Posterior cingulate gyrus (tissue), 11 donors: Measurements from ENCODE around the gene AUH.
A peak's percentile ranks its signal among the peaks of the same experiment; 100 is the strongest.

ENCODE experiments used
- DNase-seq, 10 donors: peaks; one replicate each; pipeline versions ENCODE4 v3.0.0 to v3.0.0-alpha.2; 2020 to 2021; ENCODE audit warnings: mixed read lengths in 3 of 10
- intact Hi-C: fragments of 100-400 bp; cut with DNase I; formaldehyde crosslinking; loops from one replicate; pipeline ENCODE4 v1.15.1; 2023

AUH gene

DNA sequence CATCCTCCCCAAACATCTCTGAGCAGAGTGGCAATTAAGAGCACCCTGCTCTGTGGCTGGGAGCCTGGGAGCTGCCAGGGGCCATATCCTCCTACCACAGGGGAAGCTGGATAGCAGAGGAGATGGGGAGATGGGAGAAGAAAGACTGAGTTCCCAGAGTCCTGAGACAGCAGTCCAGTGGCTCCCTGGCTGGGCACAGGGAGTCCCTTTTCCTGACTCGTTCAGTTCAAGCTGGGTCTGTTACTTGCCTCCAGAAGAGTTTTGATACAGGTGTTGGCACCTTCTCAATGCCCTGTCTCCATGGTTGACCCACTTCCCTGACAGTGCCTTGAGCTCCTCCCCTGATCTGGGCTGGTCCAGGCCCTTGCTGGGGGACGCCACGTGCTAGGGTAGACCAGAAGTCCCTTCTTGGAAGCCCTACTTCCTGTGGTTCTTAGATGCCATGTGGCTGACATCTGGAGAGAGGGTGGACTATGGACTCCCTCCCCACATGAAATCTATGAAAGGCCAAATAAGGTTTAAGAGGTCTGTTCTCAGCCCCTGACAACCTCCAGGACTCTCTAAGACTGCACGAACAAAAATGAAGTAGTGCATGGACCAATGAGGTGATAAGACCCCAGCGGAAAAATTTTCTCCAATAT, 166.2 kb downstream of the AUH start:
- intact Hi-C loops, result loop anchor here (5.0 to 10.0 kb wide), 2 partner anchors 167 to 229 kb away; partner anchors contain the start of genes AUH and NFIL3
- peak in 2 of 10 donors; percentile 39 to 57 for DNase-seq

GRCh38 chr9:91193658-91194391, 167.9 kb downstream of the AUH start:
- intact Hi-C loops, result loop anchor here (10.0 kb wide), 1 partner anchor 231 kb away; the partner anchor contains the start of gene NFIL3

DNA sequence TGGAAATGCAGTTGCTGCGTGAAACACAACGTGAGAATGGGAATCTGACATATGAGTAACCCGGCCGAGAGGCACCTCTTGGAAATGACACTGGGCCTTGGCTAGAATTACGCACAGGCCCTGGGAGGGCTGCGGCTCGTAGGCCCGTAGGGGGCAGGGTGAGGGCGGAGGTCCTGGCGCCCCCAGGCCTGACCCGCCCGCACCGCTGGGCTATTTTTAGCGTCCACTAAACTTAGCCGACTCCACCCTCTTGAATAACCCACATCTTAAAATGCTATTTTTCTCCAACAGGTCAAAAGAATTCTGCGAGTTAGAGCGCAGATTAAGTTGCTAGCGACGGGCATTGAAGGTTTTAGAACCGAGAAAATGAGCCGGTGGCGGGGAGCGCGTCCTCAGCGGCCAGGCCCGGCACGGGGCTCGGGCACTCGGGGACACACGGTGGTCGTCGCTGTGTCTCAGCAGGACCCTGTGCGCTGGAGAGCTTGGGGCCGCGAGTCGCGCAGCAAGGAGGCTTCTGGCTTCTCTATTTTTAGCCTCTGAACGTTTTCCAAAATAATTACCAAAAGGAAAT, 168.5 kb downstream of the AUH start:
- intact Hi-C loops, result loop anchor here (10.0 kb wide), 1 partner anchor 232 kb away; the partner anchor contains the start of gene NFIL3
- DNase-seq, result peak in 7 of 10 donors; percentile 18 to 92 (median 44)

More at GRCh38 chr9:91193658-91194391, 167.9 kb downstream of the AUH start:
- DNase-seq, result peak; percentile 40 to 92 (median 64)

- intact Hi-C loops, result loop anchor here (10.0 kb wide), 1 partner anchor 232 kb away; the partner anchor contains the start of gene NFIL3
- DNase-seq, result peak in 2 of 10 donors; percentile 62 to 65
Observed at GRCh38 chr9:91192381-91193086, 169.2 kb downstream of the AUH start.

- peak in 2 of 10 donors; percentile 40 to 69 for DNase-seq
- intact Hi-C loops, result loop anchor here (10.0 kb wide), 1 partner anchor 233 kb away; the partner anchor contains the start of gene NFIL3
Observed at GRCh38 chr9:91191411-91192380, 170.0 kb downstream of the AUH start.

- intact Hi-C loops, result loop anchor here (10.0 kb wide), 1 partner anchor 235 kb away; the partner anchor contains the start of gene NFIL3
- no peak for DNase-seq
Observed at GRCh38 chr9:91190062-91190461, 171.7 kb downstream of the AUH start.

DNA sequence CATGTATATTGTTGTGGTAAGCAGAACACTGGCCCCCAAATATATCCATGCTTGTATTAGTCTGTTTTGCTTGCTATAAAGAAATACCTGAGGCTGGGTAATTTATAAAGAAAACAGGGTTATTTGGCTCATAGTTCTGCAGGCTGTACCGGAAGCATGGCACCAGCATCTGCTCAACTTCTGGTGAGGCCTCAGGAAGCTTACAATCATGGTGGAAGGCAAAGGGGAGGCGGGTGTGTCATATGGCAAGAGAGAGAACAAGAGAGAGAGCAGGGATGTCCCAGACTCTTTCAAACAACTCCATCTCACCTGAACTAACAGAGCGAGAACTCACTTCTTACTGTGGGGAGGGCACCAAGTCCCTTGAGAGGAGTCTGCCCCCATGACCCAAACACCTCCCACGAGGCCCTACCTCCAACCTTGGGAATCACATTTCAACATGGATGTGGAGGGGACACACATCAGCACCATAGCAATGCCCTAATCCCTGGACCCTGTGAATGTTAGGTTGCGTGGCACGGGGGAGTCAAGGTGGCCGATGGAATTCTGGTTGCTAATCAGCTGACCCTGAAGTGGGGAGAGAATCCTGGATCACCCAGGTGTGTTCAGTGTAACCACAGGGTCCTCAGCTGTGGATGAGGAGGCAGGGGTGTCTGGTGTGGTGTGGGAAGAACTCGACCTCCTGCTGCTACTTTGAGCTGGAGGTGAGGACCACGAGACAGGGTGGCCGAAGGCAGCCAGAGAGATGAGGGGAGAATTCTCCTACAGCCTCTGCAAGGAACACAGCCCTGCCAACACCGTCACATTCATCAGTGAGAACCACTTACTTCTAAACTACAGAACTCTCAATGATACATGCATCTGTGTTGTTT, 172.8 kb downstream of the AUH start:
- peak in 2 of 10 donors; percentile 22 to 45 for DNase-seq
- intact Hi-C loops, result no loop called here

GRCh38 chr9:91187965-91188344, 173.8 kb downstream of the AUH start:
- intact Hi-C loops, result no loop called here
- peak in 2 of 10 donors; percentile 40 to 79 for DNase-seq

GRCh38 chr9:91187311-91187964, 174.3 kb downstream of the AUH start:
- intact Hi-C loops, result no loop called here
- DNase-seq, result peak in 1 of 10 donors; percentile 41

DNA sequence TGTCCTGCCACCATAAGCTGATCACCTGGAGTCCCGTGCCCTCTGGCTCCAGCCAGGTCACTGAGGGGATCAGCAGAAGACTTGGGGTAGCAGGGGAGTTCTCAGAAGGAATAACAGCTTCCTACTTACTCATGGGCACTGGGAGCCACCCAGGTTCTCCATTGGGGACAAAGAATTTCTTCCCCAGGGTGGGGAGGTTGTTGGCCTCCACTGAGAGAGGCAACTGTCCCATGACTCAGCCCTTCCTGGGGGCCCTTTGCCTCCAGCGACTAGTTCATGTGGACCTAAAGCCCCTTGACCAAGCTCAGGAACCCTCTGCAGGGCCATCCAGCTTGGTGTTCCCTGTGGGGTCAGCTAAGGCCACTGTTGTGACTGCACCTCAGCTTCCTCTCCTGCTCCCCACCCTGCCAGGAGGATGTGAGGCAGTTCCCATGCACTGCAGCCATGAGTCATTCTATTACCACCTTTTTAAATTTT, 175.0 kb downstream of the AUH start:
- DNase-seq, result peak in 1 of 10 donors; percentile 55
- intact Hi-C loops, result no loop called here

DNA sequence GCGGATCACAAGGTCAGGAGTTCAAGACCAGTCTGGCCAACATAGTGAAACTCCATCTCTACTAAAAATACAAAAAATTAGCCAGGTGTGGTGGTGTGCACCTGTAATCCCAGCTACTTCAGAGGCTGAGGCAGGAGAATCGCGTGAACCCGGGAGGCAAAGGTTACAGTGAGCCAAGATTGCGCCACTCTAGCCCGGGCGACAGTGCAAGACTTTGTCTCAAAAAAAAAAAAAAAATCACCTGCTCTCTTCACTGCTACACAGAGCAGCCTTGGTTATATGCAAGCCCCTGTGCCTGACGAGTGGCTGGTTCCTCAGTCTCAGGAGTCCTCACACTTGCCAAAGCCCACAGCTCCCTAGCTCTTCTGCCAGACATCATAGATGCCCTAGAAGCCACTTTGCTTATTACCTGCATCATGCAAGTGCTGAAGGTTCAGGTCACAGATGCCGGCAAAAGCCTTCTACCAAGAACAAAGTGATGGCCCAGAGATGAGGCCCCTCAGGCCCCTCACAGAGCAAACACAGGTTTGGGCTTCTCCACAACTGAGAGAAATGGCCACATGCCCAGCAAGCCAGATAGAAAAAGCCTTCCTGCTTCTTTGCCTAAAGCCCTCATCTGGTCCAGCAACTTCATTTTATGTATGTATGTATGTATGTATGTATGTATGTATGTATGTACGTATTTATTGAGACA, 176.4 kb downstream of the AUH start:
- DNase-seq, result peak in 1 of 10 donors; percentile 25
- intact Hi-C loops, result no loop called here

GRCh38 chr9:91182429-91183225, 179.1 kb downstream of the AUH start:
- no peak for DNase-seq
- intact Hi-C loops, result no loop called here

DNA sequence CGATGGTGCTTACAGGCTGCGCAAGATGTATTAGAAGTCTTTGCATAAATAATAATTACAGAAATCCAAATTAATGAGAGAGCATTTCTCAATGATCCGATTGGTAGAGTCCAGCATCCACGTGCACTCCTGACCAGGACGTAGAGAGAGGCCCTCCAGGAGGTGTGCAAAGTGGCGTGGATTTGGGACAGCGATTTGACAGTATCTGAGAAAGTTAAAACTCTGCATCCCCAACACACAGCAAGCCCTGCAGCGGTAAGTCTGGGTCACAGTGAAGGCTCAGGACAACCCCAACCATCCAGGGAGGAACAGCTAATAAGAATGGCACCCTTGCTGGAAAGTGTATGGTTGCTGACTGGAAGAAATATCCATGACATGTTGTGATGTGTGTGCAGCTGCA, 180.2 kb downstream of the AUH start:
- intact Hi-C loops, result no loop called here
- no peak for DNase-seq

DNA sequence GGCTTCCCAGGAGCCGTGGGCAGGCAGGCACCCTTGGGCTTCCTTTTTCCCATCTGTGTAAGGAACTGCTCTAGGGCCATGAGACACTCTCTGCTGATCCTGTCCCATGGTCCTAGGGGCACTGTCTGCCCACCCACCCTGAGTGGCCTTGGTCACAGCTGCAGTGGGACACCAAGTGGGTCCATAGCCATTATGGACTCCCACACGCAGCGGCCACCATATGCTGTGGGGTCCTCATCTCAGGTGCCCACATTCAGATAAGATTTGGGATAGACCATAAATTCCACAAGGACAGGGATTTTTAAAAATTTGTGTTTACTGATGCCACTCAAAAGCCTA, 180.8 kb downstream of the AUH start:
- intact Hi-C loops, result no loop called here
- DNase-seq, result peak in 1 of 10 donors; percentile 15

GRCh38 chr9:91180240-91180929, 181.3 kb downstream of the AUH start:
- DNase-seq, result peak in 1 of 10 donors; percentile 75
- intact Hi-C loops, result no loop called here
